Stimulated activated CD8-positive, alpha-beta memory T cell treated with anti-CD3 and anti-CD28 coated beads, Interleukin-15, amount 100 ng/mL, for 48 hours (primary cell): ENCODE results near the gene MTG1.
"Not testable (repeated sequence)": the region's sequence is repeated elsewhere in the genome, so short reads cannot be mapped to it uniquely, and the experiment has no call there.

Experiments
- DNase-seq, 2 donors: peaks; one replicate each; pipeline ENCODE4 v3.0.0-alpha.2; 2020; ENCODE audit warnings: low read depth in 2 of 2

Gene MTG1

GRCh38 chr10:133424102-133424501 is 30.1 kb downstream of the MTG1 start:
- DNase-seq = not testable (repeated sequence)

GRCh38 chr10:133424601-133425000 is 30.6 kb downstream of the MTG1 start, which contains the start of gene SPRN:
TSS of gene SPRN (minus strand) at chr10:133424625. CDS start at chr10:133423681, 944 bp downstream.
- DNase-seq = not testable (repeated sequence)

- DNase-seq = not testable (repeated sequence)
Measured at GRCh38 chr10:133429571-133429970, 35.6 kb downstream of the MTG1 start.

GRCh38 chr10:133431888-133432613 is 38.1 kb downstream of the MTG1 start:
- DNase-seq = not testable (repeated sequence)

- DNase-seq = not testable (repeated sequence)
Measured at GRCh38 chr10:133432789-133433188, 38.8 kb downstream of the MTG1 start.

GRCh38 chr10:133438711-133439273 is 44.8 kb downstream of the MTG1 start:
- DNase-seq = no peak

- DNase-seq = no peak
Measured at GRCh38 chr10:133439517-133440461, 45.8 kb downstream of the MTG1 start.

GRCh38 chr10:133440633-133441285 is 46.8 kb downstream of the MTG1 start:
- DNase-seq = no peak

GRCh38 chr10:133441356-133441755 is 47.4 kb downstream of the MTG1 start:
- not testable (repeated sequence) for DNase-seq

- DNase-seq = no peak
Measured at GRCh38 chr10:133441780-133442179, 47.8 kb downstream of the MTG1 start.

GRCh38 chr10:133442191-133442966 is 48.4 kb downstream of the MTG1 start:
- DNase-seq = peak in 1 of 2 donors; percentile 15

- DNase-seq = no peak
Measured at GRCh38 chr10:133442967-133443924, 49.3 kb downstream of the MTG1 start.

GRCh38 chr10:133444342-133445267 is 50.6 kb downstream of the MTG1 start:
- DNase-seq = no peak

- no peak for DNase-seq
Measured at GRCh38 chr10:133445268-133445732, 51.3 kb downstream of the MTG1 start.

GRCh38 chr10:133445751-133446708 is 52.1 kb downstream of the MTG1 start:
- DNase-seq = no peak

- no peak for DNase-seq
Measured at GRCh38 chr10:133446979-133447378, 53.0 kb downstream of the MTG1 start.

- no peak for DNase-seq
Measured at GRCh38 chr10:133448120-133448519, 54.2 kb downstream of the MTG1 start.
